PC-9 (cell line): Measurements from ENCODE around the gene OR6C1.

Experiments used
- CTCF ChIP-seq: fragments of 200-600 bp; sonication (generic); conservative IDR thresholded peaks from 2 replicates; pipeline ENCODE4 v1.6.1; 2017; ENCODE audit warnings: mixed run types, antibody characterized with exemption, mild to moderate bottlenecking, moderate library complexity
- EZH2 ChIP-seq: fragments of 200-600 bp; sonication (generic); IDR thresholded peaks from 2 replicates; pipeline ENCODE4 v1.8.0; 2017; ENCODE audit warnings: antibody characterized with exemption, low read depth

DNA sequence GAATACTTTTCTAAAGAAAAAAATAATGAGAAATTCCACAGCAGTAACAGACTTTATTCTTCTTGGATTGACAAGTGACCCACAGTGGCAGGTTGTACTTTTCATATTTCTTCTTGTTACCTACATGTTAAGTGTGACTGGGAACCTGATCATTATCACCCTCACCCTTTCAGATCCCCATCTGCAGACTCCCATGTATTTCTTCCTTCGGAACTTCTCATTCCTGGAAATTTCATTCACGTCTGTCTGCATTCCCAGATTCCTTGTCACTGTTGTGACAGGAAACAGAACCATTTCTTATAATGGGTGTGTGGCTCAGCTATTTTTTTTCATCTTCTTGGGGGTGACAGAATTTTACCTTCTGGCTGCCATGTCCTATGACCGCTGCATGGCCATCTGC is 50.9 kb downstream of the OR6C1 start:
- TF ChIP-seq EZH2 (no peak), CTCF (no peak)
